H9 (cell line): Measurements from ENCODE around the gene KAZN. TPM values are rescaled to one million over a fixed set of nuclear protein-coding genes. Genes with fewer than 3 reads are reported as not detected.

Source experiments
- DNase-seq: peaks from one replicate; pipeline ENCODE4 v3.0.0-alpha.2; 2017
- H2AFZ ChIP-seq: one replicate; pipeline ENCODE4 v1.6.1; 2013; ENCODE audit warnings: mild to moderate bottlenecking, low read length, control low read depth, moderate library complexity
- H2AK5ac ChIP-seq: 2 replicates; pipeline ENCODE4 v1.6.1; 2013; ENCODE audit warnings: low read length, control low read depth, mixed read lengths; ENCODE audit not compliant: insufficient read length
- H2BK120ac ChIP-seq: one replicate; pipeline ENCODE4 v1.6.1; 2013; ENCODE audit warnings: low read depth, mild to moderate bottlenecking, low read length, control low read depth, inconsistent platforms; ENCODE audit not compliant: poor library complexity, severe bottlenecking
- H2BK12ac ChIP-seq: 2 replicates; pipeline ENCODE4 v1.6.1; 2013; ENCODE audit warnings: low read length, control low read depth, mixed read lengths, low read depth; ENCODE audit not compliant: insufficient read length
- H2BK15ac ChIP-seq: 2 replicates; pipeline ENCODE4 v1.6.1; 2013; ENCODE audit warnings: low read depth, low read length, control low read depth
- H2BK20ac ChIP-seq: one replicate; pipeline ENCODE4 v1.6.1; 2013; ENCODE audit warnings: low read depth, mild to moderate bottlenecking, low read length, control low read depth, inconsistent platforms; ENCODE audit not compliant: poor library complexity, severe bottlenecking
- H2BK5ac ChIP-seq: 2 replicates; pipeline ENCODE4 v1.6.1; 2013; ENCODE audit warnings: low read length, control low read depth, mixed read lengths; ENCODE audit not compliant: insufficient read length
- H3K14ac ChIP-seq: 2 replicates; pipeline ENCODE4 v1.6.1; 2013; ENCODE audit warnings: low read length, control low read depth; ENCODE audit not compliant: insufficient read depth
- H3K18ac ChIP-seq: 2 replicates; pipeline ENCODE4 v1.6.1; 2013; ENCODE audit warnings: low read depth, mild to moderate bottlenecking, mixed read lengths, low read length, control low read depth; ENCODE audit not compliant: insufficient read length
- H3K23ac ChIP-seq: 2 replicates; pipeline ENCODE4 v1.6.1; 2013; ENCODE audit warnings: low read length, control low read depth, mixed read lengths, low read depth; ENCODE audit not compliant: insufficient read length
- H3K23me2 ChIP-seq: 2 replicates; pipeline ENCODE4 v1.6.1; 2013; ENCODE audit warnings: low read depth, mild to moderate bottlenecking, mixed read lengths, low read length, control low read depth; ENCODE audit not compliant: insufficient read length, poor library complexity, severe bottlenecking
- H3K27ac ChIP-seq: 2 replicates; pipeline ENCODE4 v1.5.1; 2013; ENCODE audit warnings: low read length, control low read depth, mixed read lengths, low read depth; ENCODE audit not compliant: insufficient read length
- H3K27me3 ChIP-seq: 2 replicates; pipeline ENCODE4 v1.6.1; 2013; ENCODE audit warnings: low read length, control low read depth, inconsistent platforms; ENCODE audit not compliant: insufficient read depth
- H3K4ac ChIP-seq: 2 replicates; pipeline ENCODE4 v1.6.1; 2013; ENCODE audit warnings: low read depth, mild to moderate bottlenecking, control low read depth, inconsistent platforms, low read length, moderate library complexity
- H3K4me1 ChIP-seq: 2 replicates; pipeline ENCODE4 v1.6.1; 2013; ENCODE audit warnings: low read length, control low read depth, inconsistent platforms; ENCODE audit not compliant: insufficient read depth
- H3K4me2 ChIP-seq: 2 replicates; pipeline ENCODE4 v1.6.1; 2013; ENCODE audit warnings: low read length, control low read depth, mixed read lengths; ENCODE audit not compliant: insufficient read length, insufficient read depth
- H3K56ac ChIP-seq: 2 replicates; pipeline ENCODE4 v1.6.1; 2013; ENCODE audit warnings: low read depth, mild to moderate bottlenecking, mixed read lengths, low read length, control low read depth; ENCODE audit not compliant: insufficient read length
- H3K79me1 ChIP-seq: 2 replicates; pipeline ENCODE4 v1.6.1; 2013; ENCODE audit warnings: low read depth, mild to moderate bottlenecking, moderate library complexity, low read length, control low read depth, inconsistent platforms; ENCODE audit not compliant: insufficient read depth, poor library complexity, severe bottlenecking
- H3K79me2 ChIP-seq: 2 replicates; pipeline ENCODE4 v1.6.1; 2013; ENCODE audit warnings: low read length, control low read depth, inconsistent platforms; ENCODE audit not compliant: insufficient read depth
- H3K9ac ChIP-seq: 2 replicates; pipeline ENCODE4 v1.6.1; 2013; ENCODE audit warnings: low read length, control low read depth, mixed read lengths; ENCODE audit not compliant: insufficient read length; ENCODE audit errors: extremely low read depth
- H3K9me3 ChIP-seq: one replicate; pipeline ENCODE4 v1.6.1; 2013; ENCODE audit warnings: low read depth, low read length, inconsistent platforms; ENCODE audit not compliant: control insufficient read depth
- H3T11ph ChIP-seq: one replicate; pipeline ENCODE4 v1.6.1; 2013; ENCODE audit warnings: mild to moderate bottlenecking, low read length, control low read depth, inconsistent platforms
- H4K20me1 ChIP-seq: one replicate; pipeline ENCODE4 v1.6.1; 2013; ENCODE audit not compliant: control insufficient read depth, insufficient read length, insufficient read depth
- H4K5ac ChIP-seq: 2 replicates; pipeline ENCODE4 v1.6.1; 2013; ENCODE audit warnings: low read depth, mild to moderate bottlenecking, mixed read lengths, low read length, control low read depth; ENCODE audit not compliant: insufficient read length
- H4K8ac ChIP-seq: replicated peaks from 2 replicates; pipeline ENCODE4 v1.6.1; 2013; ENCODE audit warnings: low read length, control low read depth, mixed read lengths, low read depth; ENCODE audit not compliant: insufficient read length
- H4K91ac ChIP-seq: 2 replicates; pipeline ENCODE4 v1.6.1; 2013; ENCODE audit warnings: low read depth, mild to moderate bottlenecking, moderate library complexity, mixed read lengths, low read length, control low read depth; ENCODE audit not compliant: insufficient read length
- H3K27ac Mint-ChIP-seq, 3 experiments: 2 replicates in 2 of 3; 3 replicates in 1 of 3; pipeline ENCODE4 v1.8.0; 2020 to 2021; ENCODE audit warnings: mixed read lengths in 3 of 3, mild to moderate bottlenecking in 1 of 3, moderate library complexity in 1 of 3
- H3K27me3 Mint-ChIP-seq: 2 replicates; pipeline ENCODE4 v1.8.0; 2021; ENCODE audit warnings: low read depth, mild to moderate bottlenecking, moderate library complexity, mixed read lengths
- H3K36me3 Mint-ChIP-seq, 3 experiments: 2 replicates in 2 of 3; 3 replicates in 1 of 3; pipeline ENCODE4 v1.8.0; 2020 to 2021; ENCODE audit warnings: low read depth in 3 of 3, mixed read lengths in 3 of 3; ENCODE audit not compliant: insufficient read depth in 1 of 3
- H3K4me1 Mint-ChIP-seq, 2 experiments: 2 replicates each; pipeline ENCODE4 v1.8.0; 2020; ENCODE audit warnings: mixed read lengths in 2 of 2
- H3K4me3 Mint-ChIP-seq, 2 experiments: 2 replicates in 1 of 2; 3 replicates in 1 of 2; pipeline ENCODE4 v1.8.0; 2020 to 2021; ENCODE audit warnings: mild to moderate bottlenecking in 2 of 2, mixed read lengths in 2 of 2, moderate library complexity in 1 of 2
- H3K9me3 Mint-ChIP-seq, 2 experiments: 2 replicates in 1 of 2; 3 replicates in 1 of 2; pipeline ENCODE4 v1.8.0; 2020; ENCODE audit warnings: mild to moderate bottlenecking in 2 of 2, mixed read lengths in 2 of 2, moderate library complexity in 1 of 2
- CTCF ChIP-seq: fragments of 200-600 bp; sonication (generic); conservative IDR thresholded peaks from 3 replicates; pipeline ENCODE4 v1.8.0; 2021; ENCODE audit warnings: antibody characterized with exemption, mild to moderate bottlenecking
- WGBS: extraction: QIAGEN DNeasy Blood & Tissue Kit; methylation state at CpG from one replicate; pipeline ENCODE4 v1.1.7; 2013; ENCODE audit warnings: missing lambda C conversion rate, low lambda C conversion rate, mixed read lengths; ENCODE audit not compliant: insufficient read length; ENCODE audit errors: extremely low coverage; 5-methylcytosine and 5-hydroxymethylcytosine counted together
- total RNA-seq: library from RNA; stranded (reverse); gene quantifications from 2 replicates; pipeline ENCODE4 v1.2.1, GENCODE V29; 2021

Gene KAZN
- total RNA-seq, 1 experiment from 2014 or later, result 7.6 TPM

- H3K4me3 Mint-ChIP-seq, result no peak overlapping the region
- no peak for TF ChIP-seq CTCF
- H3K9me3 ChIP-seq, result peaks cover 4% of the 10 kb centered on the region
- H3K9ac ChIP-seq, result no peak overlapping the region
- DNase-seq, result no peak
- no peak overlapping the region; the same call in 1 of the 2 replicates for H3K14ac ChIP-seq
- H3K23me2 ChIP-seq, result no peaks in the 10 kb centered on the region
- no peak overlapping the region for H3K4me2 ChIP-seq
- no peak overlapping the region for H4K5ac ChIP-seq
- no peak overlapping the region for H2BK20ac ChIP-seq
- peaks cover 0 to 3% of the 10 kb centered on the region in 2 experiments; a peak in 2 of 5 replicates for H3K9me3 Mint-ChIP-seq
- H2BK5ac ChIP-seq, result no peak overlapping the region
- no peak overlapping the region for H2AK5ac ChIP-seq
- H3K27ac ChIP-seq, result no peak overlapping the region
- H3K4me1 Mint-ChIP-seq, result peaks cover 14 to 16% of the 10 kb centered on the region in 2 experiments
- no peak overlapping the region for H3K56ac ChIP-seq
- H3K23ac ChIP-seq, result no peak overlapping the region
- no peak overlapping the region for H3K27ac Mint-ChIP-seq
- no peaks in the 10 kb centered on the region for H3K27me3 Mint-ChIP-seq
- H2BK120ac ChIP-seq, result no peak overlapping the region
- no peaks in the 10 kb centered on the region for H3K36me3 Mint-ChIP-seq
- H2AFZ ChIP-seq, result no peak overlapping the region
- no peaks in the 10 kb centered on the region for H3K79me1 ChIP-seq
- H3K79me2 ChIP-seq, result no peaks in the 10 kb centered on the region
- H4K20me1 ChIP-seq, result no peaks in the 10 kb centered on the region
- no peak overlapping the region for H4K91ac ChIP-seq
- no peak overlapping the region for H3T11ph ChIP-seq
- H2BK15ac ChIP-seq, result no peak overlapping the region
- H4K8ac ChIP-seq, result no peak overlapping the region
- WGBS, result no CpG with 5 or more reads among the region's 3 CpGs
- no peak overlapping the region for H3K18ac ChIP-seq
- H3K27me3 ChIP-seq, result no peaks in the 10 kb centered on the region
- no peaks in the 10 kb centered on the region; the same call in 1 of the 2 replicates for H3K4me1 ChIP-seq
- no peak overlapping the region for H3K4ac ChIP-seq
- H2BK12ac ChIP-seq, result no peak overlapping the region
Observed at GRCh38 chr1:14685078-14685477, 86.6 kb downstream of the KAZN start.
